ENCODE data around the gene HEATR5A.

HEATR5A gene

GRCh38 chr14:31425905-31426304 lies 5.6 kb upstream of the HEATR5A start:
- DNase-seq = no peak

- DNase-seq = no peak
These were observed 850 bp upstream of the HEATR5A start for GRCh38 chr14:31421200-31421599.

- peak; percentile 5 to 7 for DNase-seq
These were observed 407 bp downstream of the HEATR5A start for GRCh38 chr14:31419967-31420318.

- no peak for DNase-seq
These were observed 977 bp downstream of the HEATR5A start for GRCh38 chr14:31419179-31419966.

GRCh38 chr14:31418440-31418839 lies 1.9 kb downstream of the HEATR5A start:
- DNase-seq = no peak

- no peak for DNase-seq
These were observed 6.0 kb downstream of the HEATR5A start for GRCh38 chr14:31414190-31414833.

GRCh38 chr14:31411218-31411727 lies 9.1 kb downstream of the HEATR5A start:
- no peak for DNase-seq

- DNase-seq = no peak
These were observed 10.2 kb downstream of the HEATR5A start for GRCh38 chr14:31410048-31410650.

- no peak for DNase-seq
These were observed 11.9 kb downstream of the HEATR5A start for GRCh38 chr14:31408421-31408820.

- no peak for DNase-seq
These were observed 14.6 kb downstream of the HEATR5A start for GRCh38 chr14:31405599-31406232.

GRCh38 chr14:31405106-31405505 lies 15.2 kb downstream of the HEATR5A start:
- no peak for DNase-seq

GRCh38 chr14:31403707-31404106 lies 16.6 kb downstream of the HEATR5A start:
- no peak for DNase-seq

GRCh38 chr14:31402764-31403439 lies 17.4 kb downstream of the HEATR5A start:
- no peak for DNase-seq

GRCh38 chr14:31401369-31401932 lies 18.9 kb downstream of the HEATR5A start:
- no peak for DNase-seq

GRCh38 chr14:31400031-31400638 lies 20.2 kb downstream of the HEATR5A start:
- DNase-seq = no peak

- DNase-seq = no peak
These were observed 24.7 kb downstream of the HEATR5A start for GRCh38 chr14:31395572-31396205.

GRCh38 chr14:31395119-31395518 lies 25.2 kb downstream of the HEATR5A start:
- DNase-seq = no peak

GRCh38 chr14:31391977-31392503 lies 28.3 kb downstream of the HEATR5A start:
- DNase-seq = no peak

GRCh38 chr14:31391473-31391872 lies 28.9 kb downstream of the HEATR5A start:
- no peak for DNase-seq

GRCh38 chr14:31389946-31390345 lies 30.4 kb downstream of the HEATR5A start:
- no peak for DNase-seq
